Subcutaneous abdominal adipose tissue (tissue), 5 donors: Measurements from ENCODE around the gene CPED1.
A peak's percentile ranks its signal among the peaks of the same experiment; 100 is the strongest.
"Not testable (repeated sequence)": the region's sequence is repeated elsewhere in the genome, so short reads cannot be mapped to it uniquely, and the experiment has no call there.

Experiments used
- H3K27ac ChIP-seq: one replicate; pipeline ENCODE4 v1.7.0; 2013; ENCODE audit warnings: low read depth, mild to moderate bottlenecking, inconsistent platforms, low read length, moderate library complexity
- H3K27me3 ChIP-seq, 5 donors: one replicate each; pipeline ENCODE4 v1.7.0; 2013; ENCODE audit warnings: low read length in 5 of 5, inconsistent platforms in 1 of 5; ENCODE audit not compliant: control insufficient read depth in 5 of 5, insufficient read depth in 4 of 5
- H3K36me3 ChIP-seq, 5 donors: one replicate each; pipeline ENCODE4 v1.7.0; 2013; ENCODE audit warnings: low read length in 5 of 5; ENCODE audit not compliant: control insufficient read depth in 5 of 5, insufficient read depth in 5 of 5
- H3K4me1 ChIP-seq, 5 donors: one replicate each; pipeline ENCODE4 v1.7.0; 2013; ENCODE audit warnings: low read length in 5 of 5, mild to moderate bottlenecking in 3 of 5, moderate library complexity in 1 of 5; ENCODE audit not compliant: control insufficient read depth in 5 of 5, insufficient read depth in 5 of 5
- H3K4me3 ChIP-seq, 5 donors: one replicate each; pipeline ENCODE4 v1.7.0; 2013; ENCODE audit warnings: low read length in 5 of 5, low read depth in 1 of 5
- H3K9ac ChIP-seq, 5 donors: one replicate each; pipeline ENCODE4 v1.7.0; 2013; ENCODE audit warnings: low read length in 5 of 5, mild to moderate bottlenecking in 4 of 5, moderate library complexity in 3 of 5
- H3K9me3 ChIP-seq, 5 donors: one replicate each; pipeline ENCODE4 v1.7.0; 2013; ENCODE audit warnings: low read length in 5 of 5; ENCODE audit not compliant: control insufficient read depth in 5 of 5
- donor health status: healthy.
- donor health status: healthy.
- donor health status: healthy.
- donor health status: healthy.
- donor health status: healthy.

CPED1 gene

DNA sequence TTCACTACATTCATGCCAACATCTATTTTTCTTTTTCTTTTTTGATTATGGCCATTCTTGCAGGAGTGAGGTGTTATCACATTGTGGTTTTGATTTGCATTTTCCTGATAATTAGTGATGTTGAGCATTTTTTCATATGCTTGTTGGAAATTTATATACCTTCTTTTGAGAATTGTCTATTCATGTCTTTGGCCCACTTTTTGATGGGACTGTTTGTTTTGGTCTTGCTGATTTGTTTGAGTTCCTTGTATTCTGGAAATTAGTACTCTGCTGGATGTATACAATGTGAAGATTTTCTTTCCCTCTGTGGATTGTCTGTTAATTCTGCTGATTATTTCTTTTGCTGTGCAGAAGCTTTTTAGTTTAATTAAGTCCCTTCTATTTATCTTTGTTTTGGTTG lies 48.3 kb downstream of the CPED1 start:
- not testable (repeated sequence) for H3K9me3 ChIP-seq, H3K27me3 ChIP-seq, H3K27ac ChIP-seq, H3K9ac ChIP-seq, H3K4me3 ChIP-seq, H3K36me3 ChIP-seq
- H3K4me1 ChIP-seq = peaks cover 0 to 13% (median 6%) of the 10 kb centered on the region in 5 donors

GRCh38 chr7:121037329-121037728 lies 48.8 kb downstream of the CPED1 start:
- peaks cover 0 to 18% (median 8%) of the 10 kb centered on the region in 5 donors for H3K4me1 ChIP-seq
- H3K9me3 ChIP-seq, H3K27ac ChIP-seq, H3K9ac ChIP-seq, H3K27me3 ChIP-seq, H3K36me3 ChIP-seq, H3K4me3 ChIP-seq: not testable (repeated sequence)

DNA sequence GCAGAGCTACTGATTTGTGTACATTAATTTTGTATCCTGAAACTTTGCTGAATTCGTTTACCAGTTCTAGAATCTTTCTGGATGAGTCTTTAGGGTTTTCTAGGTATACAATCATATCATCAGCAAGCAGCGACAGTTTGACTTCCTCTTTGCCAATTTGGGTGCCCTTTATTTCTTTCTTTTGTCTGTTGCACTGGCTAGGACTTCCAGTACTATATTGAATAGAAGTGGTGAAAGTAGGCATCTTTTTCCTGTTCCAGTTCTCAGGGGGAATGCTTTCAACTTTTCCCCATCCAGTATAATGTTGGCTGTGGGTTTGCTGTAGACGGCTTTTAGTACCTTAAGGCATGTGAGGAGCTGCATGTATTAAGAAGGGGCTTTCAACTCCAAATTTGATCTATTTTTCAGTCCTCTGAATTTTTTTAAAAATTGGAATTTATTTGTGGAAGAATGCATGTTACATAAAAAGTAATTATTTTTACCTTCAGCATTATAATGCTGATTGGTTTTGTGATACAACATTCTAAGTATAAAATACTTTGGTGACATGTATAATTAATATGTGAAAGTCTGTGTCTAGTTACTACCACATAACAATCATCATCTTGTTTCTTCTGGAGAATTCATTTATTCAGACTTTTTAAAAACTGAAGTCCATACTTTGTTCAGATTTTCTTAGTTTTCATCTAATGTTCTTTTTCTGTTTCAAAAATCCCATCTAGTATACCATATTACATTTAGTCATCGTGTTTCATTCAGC lies 49.6 kb downstream of the CPED1 start:
- H3K27ac ChIP-seq = no peak overlapping the region
- H3K27me3 ChIP-seq = no peaks in the 10 kb centered on the region
- H3K4me1 ChIP-seq = peaks cover 0 to 13% (median 3%) of the 10 kb centered on the region in 5 donors
- no peak overlapping the region for H3K4me3 ChIP-seq
- H3K9me3 ChIP-seq = no peaks in the 10 kb centered on the region
- H3K36me3 ChIP-seq = peaks cover 0 to 9% (median 0%) of the 10 kb centered on the region in 5 donors
- H3K9ac ChIP-seq = no peak overlapping the region

- Histone ChIP-seq H3K27ac (no peak overlapping the region), H3K4me1 (peaks cover 0 to 11% (median 3%) of the 10 kb centered on the region in 5 donors), H3K9me3 (no peaks in the 10 kb centered on the region), H3K36me3 (peaks cover 0 to 9% (median 0%) of the 10 kb centered on the region in 5 donors), H3K27me3 (no peaks in the 10 kb centered on the region), H3K9ac (no peak overlapping the region), H3K4me3 (no peak overlapping the region)
These were observed 50.4 kb downstream of the CPED1 start for GRCh38 chr7:121038717-121039509.

GRCh38 chr7:121039510-121039822 lies 51.0 kb downstream of the CPED1 start:
- Histone ChIP-seq H3K4me3 (no peak overlapping the region), H3K27ac (no peak overlapping the region)

GRCh38 chr7:121039994-121040393 lies 51.5 kb downstream of the CPED1 start:
- Histone ChIP-seq H3K4me3 (no peak overlapping the region), H3K36me3 (peaks cover 0 to 4% (median 0%) of the 10 kb centered on the region in 5 donors), H3K27me3 (no peaks in the 10 kb centered on the region), H3K9me3 (no peaks in the 10 kb centered on the region), H3K4me1 (peaks cover 0 to 11% (median 3%) of the 10 kb centered on the region in 5 donors), H3K9ac (no peak overlapping the region), H3K27ac (no peak overlapping the region)

More at GRCh38 chr7:121039510-121039822, 51.0 kb downstream of the CPED1 start:
- no peaks in the 10 kb centered on the region for H3K27me3 ChIP-seq
- H3K9me3 ChIP-seq = no peaks in the 10 kb centered on the region
- H3K36me3 ChIP-seq = peaks cover 0 to 9% (median 0%) of the 10 kb centered on the region in 5 donors
- H3K4me1 ChIP-seq = peaks cover 0 to 11% (median 3%) of the 10 kb centered on the region in 5 donors
- no peak overlapping the region for H3K9ac ChIP-seq

GRCh38 chr7:121041516-121042148 lies 53.1 kb downstream of the CPED1 start:
- Histone ChIP-seq H3K9me3 (no peaks in the 10 kb centered on the region), H3K4me1 (peaks cover 0 to 19% (median 3%) of the 10 kb centered on the region in 5 donors), H3K27ac (peak overlapping the region; percentile 63), H3K9ac (no peak overlapping the region), H3K36me3 (peaks cover 0 to 4% (median 0%) of the 10 kb centered on the region in 5 donors), H3K27me3 (no peaks in the 10 kb centered on the region), H3K4me3 (no peak overlapping the region)

- Histone ChIP-seq H3K4me1 (peaks cover 0 to 21% (median 3%) of the 10 kb centered on the region in 5 donors), H3K9me3 (no peaks in the 10 kb centered on the region), H3K27me3 (no peaks in the 10 kb centered on the region), H3K4me3 (no peak overlapping the region), H3K9ac (no peak overlapping the region), H3K36me3 (peaks cover 0 to 8% (median 0%) of the 10 kb centered on the region in 5 donors), H3K27ac (peak overlapping the region; percentile 63)
These were observed 53.7 kb downstream of the CPED1 start for GRCh38 chr7:121042195-121042594.

- Histone ChIP-seq H3K9me3 (no peaks in the 10 kb centered on the region), H3K36me3 (peaks cover 1 to 8% (median 4%) of the 10 kb centered on the region in 5 donors), H3K4me3 (no peak overlapping the region), H3K27me3 (no peaks in the 10 kb centered on the region), H3K4me1 (peaks cover 0 to 21% (median 3%) of the 10 kb centered on the region in 5 donors), H3K27ac (no peak overlapping the region), H3K9ac (no peak overlapping the region)
These were observed 54.4 kb downstream of the CPED1 start for GRCh38 chr7:121042899-121043298.
